PFSK-1 (cell line): Measurements from ENCODE around the gene PIP4K2A. TPM values are rescaled to one million over a fixed set of nuclear protein-coding genes. Genes with fewer than 3 reads are reported as not detected.

Experiments
- FOXP2 ChIP-seq: optimal IDR thresholded peaks from 2 replicates; pipeline ENCODE3; 2011; ENCODE audit warnings: borderline replicate concordance, control low read depth, inconsistent platforms; ENCODE audit not compliant: insufficient read depth; ENCODE audit errors: extremely low read length, extremely low read depth
- POLR2AphosphoS5 ChIP-seq: IDR thresholded peaks from 2 replicates; pipeline ENCODE4 v1.6.1; 2012; ENCODE audit warnings: low read depth, mild to moderate bottlenecking, control low read depth, low read length, moderate library complexity
- REST ChIP-seq, 2 experiments: IDR thresholded peaks; 2 replicates each; pipeline versions ENCODE4 v1.6.1 to v1.8.0; 2011 to 2012; ENCODE audit warnings: low read depth in 2 of 2, low read length in 2 of 2, control low read depth in 1 of 2, inconsistent platforms in 1 of 2, mild to moderate bottlenecking in 1 of 2, moderate library complexity in 1 of 2; ENCODE audit not compliant: insufficient read depth in 1 of 2
- SIN3A ChIP-seq: IDR thresholded peaks from 2 replicates; pipeline ENCODE4 v1.6.1; 2012; ENCODE audit warnings: mild to moderate bottlenecking, low read length, moderate library complexity, borderline replicate concordance; ENCODE audit not compliant: insufficient read depth
- TAF1 ChIP-seq: IDR thresholded peaks from 2 replicates; pipeline ENCODE4 v1.6.1; 2012; ENCODE audit warnings: low read length, control low read depth, borderline replicate concordance; ENCODE audit not compliant: insufficient read depth
- polyA plus RNA-seq: library from polyadenylated mRNA; unstranded; fragments of >200 nt; gene quantifications from one replicate; pipeline ENCODE4 v1.2.1, GENCODE V29; 2012; ENCODE audit warnings: low read depth, missing spikeins; ENCODE audit not compliant: insufficient read length

Gene PIP4K2A
- polyA plus RNA-seq: 45.8 TPM

- TF ChIP-seq FOXP2 (peak; percentile 11), REST (IDR thresholded peaks at IDR 0.05; ENCODE audit: insufficient read depth in 1 of 2, low read depth in 2 of 2, low read length in 2 of 2) (no peak), TAF1 (no peak), POLR2AphosphoS5 (no peak; the same call in 1 of the 2 replicates)
Measured at GRCh38 chr10:22714479-22715289, at the start of gene PIP4K2A. TSS of gene PIP4K2A (minus strand) at chr10:22714578. CDS start at chr10:22714326, 252 bp downstream.

GRCh38 chr10:22761569-22762220, 47.3 kb upstream of the PIP4K2A start:
- TF ChIP-seq SIN3A: no peak
- TF ChIP-seq POLR2AphosphoS5: no peak
- no peak for TF ChIP-seq REST (IDR thresholded peaks at IDR 0.05; ENCODE audit: insufficient read depth in 1 of 2, low read depth in 2 of 2, low read length in 2 of 2)
- TF ChIP-seq FOXP2: no peak
- TF ChIP-seq TAF1: no peak

DNA sequence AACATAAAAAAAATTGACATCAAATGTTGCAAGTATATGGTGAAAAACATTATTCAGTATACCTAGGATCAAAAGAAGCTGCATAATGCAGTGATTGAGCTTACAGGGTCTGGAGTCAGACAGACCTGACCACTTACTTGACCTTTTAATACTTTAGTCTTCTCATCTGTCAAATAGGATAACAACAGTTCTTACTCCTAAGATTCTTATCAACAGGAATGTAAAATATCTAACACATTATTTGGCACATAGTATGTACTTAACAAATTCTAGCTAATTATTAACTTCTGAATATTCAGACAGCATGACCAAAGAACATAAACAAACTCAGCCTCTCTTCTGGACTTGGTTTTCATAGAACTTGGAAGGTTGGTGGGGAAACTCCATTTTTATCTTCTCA, 45.6 kb upstream of the PIP4K2A start:
- TF ChIP-seq FOXP2 (no peak), REST (IDR thresholded peaks at IDR 0.05; ENCODE audit: insufficient read depth in 1 of 2, low read depth in 2 of 2, low read length in 2 of 2) (no peak)

GRCh38 chr10:22758867-22759266, 44.5 kb upstream of the PIP4K2A start:
- TF ChIP-seq POLR2AphosphoS5: no peak

GRCh38 chr10:22754296-22754695, 39.9 kb upstream of the PIP4K2A start:
- TF ChIP-seq TAF1 (no peak), REST (IDR thresholded peaks at IDR 0.05; ENCODE audit: insufficient read depth in 1 of 2, low read depth in 2 of 2, low read length in 2 of 2) (no peak), POLR2AphosphoS5 (no peak), FOXP2 (no peak), SIN3A (no peak)
